ENCODE measurements around the gene DNAJB9. TPM values are rescaled to one million over a fixed set of nuclear protein-coding genes. Genes with fewer than 3 reads are reported as not detected.
A peak's percentile ranks its signal among the peaks of the same experiment; 100 is the strongest.

The DNAJB9 gene
- total RNA-seq, 2 donors from 2014 or later, result 30.2 to 53.9 TPM

- Histone ChIP-seq H3K4me3 (peak overlapping the region; percentile 94), H3K36me3 (peaks cover 9% of the 10 kb centered on the region), H3K27me3 (replicated peaks; ENCODE audit: insufficient read depth) (no peaks in the 10 kb centered on the region), H3K27ac (peak overlapping the region; percentile 94 to 98), H3K9me3 (no peaks in the 10 kb centered on the region), H3K4me1 (ENCODE audit: control insufficient read depth in 1 of 2, low read depth in 2 of 2) (peaks cover 22 to 26% of the 10 kb centered on the region in 2 donors)
- ATAC-seq (ENCODE audit: insufficient number of reproducible peaks, low FRiP score, low read depth) (no peak), DNase-seq (ENCODE audit: low spot score) (no peak)
- TF ChIP-seq, protein P1, sequence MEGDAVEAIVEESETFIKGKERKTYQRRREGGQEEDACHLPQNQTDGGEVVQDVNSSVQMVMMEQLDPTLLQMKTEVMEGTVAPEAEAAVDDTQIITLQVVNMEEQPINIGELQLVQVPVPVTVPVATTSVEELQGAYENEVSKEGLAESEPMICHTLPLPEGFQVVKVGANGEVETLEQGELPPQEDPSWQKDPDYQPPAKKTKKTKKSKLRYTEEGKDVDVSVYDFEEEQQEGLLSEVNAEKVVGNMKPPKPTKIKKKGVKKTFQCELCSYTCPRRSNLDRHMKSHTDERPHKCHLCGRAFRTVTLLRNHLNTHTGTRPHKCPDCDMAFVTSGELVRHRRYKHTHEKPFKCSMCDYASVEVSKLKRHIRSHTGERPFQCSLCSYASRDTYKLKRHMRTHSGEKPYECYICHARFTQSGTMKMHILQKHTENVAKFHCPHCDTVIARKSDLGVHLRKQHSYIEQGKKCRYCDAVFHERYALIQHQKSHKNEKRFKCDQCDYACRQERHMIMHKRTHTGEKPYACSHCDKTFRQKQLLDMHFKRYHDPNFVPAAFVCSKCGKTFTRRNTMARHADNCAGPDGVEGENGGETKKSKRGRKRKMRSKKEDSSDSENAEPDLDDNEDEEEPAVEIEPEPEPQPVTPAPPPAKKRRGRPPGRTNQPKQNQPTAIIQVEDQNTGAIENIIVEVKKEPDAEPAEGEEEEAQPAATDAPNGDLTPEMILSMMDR (IDR thresholded peaks at IDR 0.05), result no peak
These were observed 783 bp upstream of the DNAJB9 start for GRCh38 chr7:108568801-108569380.

GRCh38 chr7:108570146-108570755, 577 bp downstream of the DNAJB9 start:
- TF ChIP-seq, protein P1 (IDR thresholded peaks at IDR 0.05), result no peak
- H3K27me3 ChIP-seq (replicated peaks; ENCODE audit: insufficient read depth), result no peaks in the 10 kb centered on the region
- H3K4me3 ChIP-seq, result peak overlapping the region; percentile 94
- no peak for ATAC-seq (ENCODE audit: insufficient number of reproducible peaks, low FRiP score, low read depth)
- H3K4me1 ChIP-seq (ENCODE audit: control insufficient read depth in 1 of 2, low read depth in 2 of 2), result peaks cover 22 to 26% of the 10 kb centered on the region in 2 donors
- DNase-seq (ENCODE audit: low spot score), result peak; percentile 11
- peak overlapping the region; percentile 94 to 98 for H3K27ac ChIP-seq
- peaks cover 8% of the 10 kb centered on the region for H3K36me3 ChIP-seq
- no peaks in the 10 kb centered on the region for H3K9me3 ChIP-seq

DNA sequence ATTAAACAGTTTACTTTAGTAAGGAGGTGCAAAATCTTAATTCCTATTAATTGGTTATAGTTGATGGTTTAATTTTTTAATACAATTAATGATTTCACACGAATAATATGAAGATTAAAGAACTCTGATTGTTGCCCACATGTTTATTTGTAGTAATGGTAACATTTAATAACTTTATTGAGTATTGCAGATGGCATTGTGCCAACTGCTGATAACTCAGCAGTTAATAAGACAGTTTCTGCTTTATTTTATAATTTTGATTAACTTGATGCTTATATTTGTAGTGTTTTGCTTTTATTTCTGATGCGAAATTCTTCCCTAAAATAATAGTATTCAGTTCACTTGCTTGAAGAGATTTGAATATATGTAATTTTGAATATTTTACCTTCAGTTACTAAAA, 2.8 kb downstream of the DNAJB9 start:
- Histone ChIP-seq H3K9me3 (no peaks in the 10 kb centered on the region), H3K4me1 (ENCODE audit: control insufficient read depth in 1 of 2, low read depth in 2 of 2) (peaks cover 22 to 26% of the 10 kb centered on the region in 2 donors), H3K27me3 (replicated peaks; ENCODE audit: insufficient read depth) (no peaks in the 10 kb centered on the region), H3K4me3 (no peak overlapping the region), H3K36me3 (no peaks in the 10 kb centered on the region), H3K27ac (no peak overlapping the region)
- TF ChIP-seq, protein P1 (IDR thresholded peaks at IDR 0.05), result no peak
- ATAC-seq (ENCODE audit: insufficient number of reproducible peaks, low FRiP score, low read depth) (no peak), DNase-seq (ENCODE audit: low spot score) (no peak)

DNA sequence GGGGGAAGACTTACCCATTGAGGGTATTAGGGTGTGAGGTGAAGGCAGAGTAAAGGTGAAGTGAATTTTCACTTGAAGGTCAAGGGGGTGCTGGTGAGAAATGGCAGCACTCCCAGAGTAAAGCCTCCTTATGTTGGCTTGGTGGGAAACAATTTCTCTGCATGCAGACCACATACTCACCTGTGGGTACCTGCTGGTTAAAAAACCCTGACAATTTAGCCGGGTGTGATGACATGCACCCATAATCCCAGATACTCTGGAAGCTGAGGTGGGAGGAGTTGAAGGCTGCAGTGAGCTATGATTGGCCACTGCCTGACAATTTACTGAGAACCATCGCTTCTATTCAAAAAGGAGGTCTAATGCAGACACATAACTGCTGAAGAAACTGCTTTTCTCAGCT, 5.5 kb downstream of the DNAJB9 start:
- Histone ChIP-seq H3K36me3 (peaks cover 10% of the 10 kb centered on the region), H3K9me3 (no peaks in the 10 kb centered on the region), H3K4me3 (no peak overlapping the region), H3K4me1 (ENCODE audit: control insufficient read depth in 1 of 2, low read depth in 2 of 2) (peaks cover 13 to 14% of the 10 kb centered on the region in 2 donors), H3K27ac (no peak overlapping the region), H3K27me3 (replicated peaks; ENCODE audit: insufficient read depth) (no peaks in the 10 kb centered on the region)
- ATAC-seq (ENCODE audit: insufficient number of reproducible peaks, low FRiP score, low read depth) (no peak), DNase-seq (ENCODE audit: low spot score) (no peak)
- TF ChIP-seq, protein P1 (IDR thresholded peaks at IDR 0.05), result no peak

DNA sequence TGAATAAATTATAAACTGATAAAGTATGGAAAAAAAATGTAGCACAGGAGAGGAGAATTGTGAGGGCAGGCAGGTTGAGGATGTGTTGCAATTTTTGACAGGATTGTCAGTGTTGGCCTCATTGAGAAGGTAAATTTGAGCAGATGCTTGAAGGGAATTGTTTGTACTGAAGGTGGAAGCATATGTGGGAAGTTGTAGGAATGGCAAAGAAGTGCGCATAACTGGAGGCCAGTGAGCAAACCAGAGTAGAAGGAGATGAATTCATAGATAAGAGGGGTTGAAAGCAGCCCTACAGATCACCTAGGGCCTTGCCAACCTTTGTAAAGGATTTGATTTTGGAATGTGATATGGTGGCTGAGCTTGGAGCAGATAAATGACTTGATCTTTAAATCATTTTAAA, 6.4 kb downstream of the DNAJB9 start:
- TF ChIP-seq, protein P1 (IDR thresholded peaks at IDR 0.05), result no peak
- Histone ChIP-seq H3K36me3 (peaks cover 10% of the 10 kb centered on the region), H3K27ac (no peak overlapping the region), H3K4me3 (no peak overlapping the region), H3K4me1 (ENCODE audit: control insufficient read depth in 1 of 2, low read depth in 2 of 2) (peaks cover 8 to 9% of the 10 kb centered on the region in 2 donors), H3K9me3 (no peaks in the 10 kb centered on the region), H3K27me3 (replicated peaks; ENCODE audit: insufficient read depth) (no peaks in the 10 kb centered on the region)
- no peak for DNase-seq (ENCODE audit: low spot score)
- no peak for ATAC-seq (ENCODE audit: insufficient number of reproducible peaks, low FRiP score, low read depth)

Data from thoracic aorta (tissue), 2 donors.